ENCODE data around the gene DDX60. TPM values are rescaled to one million over a fixed set of nuclear protein-coding genes. Genes with fewer than 3 reads are reported as not detected.
"Not testable (repeated sequence)": the region's sequence is repeated elsewhere in the genome, so short reads cannot be mapped to it uniquely, and the experiment has no call there.

DDX60 gene
- total RNA-seq, 4 donors from 2014 or later: 4.6 to 24.3 (median 13.8) TPM

DNA sequence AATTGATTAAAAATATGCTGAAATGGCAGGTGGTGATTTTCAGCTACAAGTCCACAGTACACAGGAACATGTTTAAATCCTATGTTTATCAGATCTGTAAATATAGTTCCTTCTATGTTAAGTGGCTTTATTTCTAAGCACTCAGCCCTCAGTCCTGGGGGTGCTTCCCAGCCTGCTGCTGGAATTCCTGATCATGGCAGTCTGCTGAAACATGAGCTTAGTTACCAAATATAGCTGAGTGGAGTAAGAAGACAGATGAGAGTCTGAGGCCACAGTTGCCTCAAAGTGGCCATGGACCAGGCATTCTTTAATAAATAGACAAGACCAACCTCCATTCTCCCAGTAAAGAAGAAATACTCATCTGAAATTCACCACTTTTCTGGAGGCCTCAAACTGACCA, 17.1 kb upstream of the DDX60 start:
- no peaks in the 10 kb centered on the region for H3K27me3 ChIP-seq
- no peaks in the 10 kb centered on the region for H3K36me3 ChIP-seq
- no peak for ATAC-seq
- H3K9me3 ChIP-seq: no peaks in the 10 kb centered on the region
- no peak overlapping the region for H3K4me3 ChIP-seq
- no peak overlapping the region for H3K27ac ChIP-seq
- TF ChIP-seq POLR2AphosphoS5 (IDR thresholded peaks at IDR 0.05) (no peak), POLR2A (IDR thresholded peaks at IDR 0.05) (no peak), CTCF (IDR thresholded peaks at IDR 0.05) (no peak), EP300 (IDR thresholded peaks at IDR 0.05) (no peak)
- no peaks in the 10 kb centered on the region for H3K4me1 ChIP-seq

DNA sequence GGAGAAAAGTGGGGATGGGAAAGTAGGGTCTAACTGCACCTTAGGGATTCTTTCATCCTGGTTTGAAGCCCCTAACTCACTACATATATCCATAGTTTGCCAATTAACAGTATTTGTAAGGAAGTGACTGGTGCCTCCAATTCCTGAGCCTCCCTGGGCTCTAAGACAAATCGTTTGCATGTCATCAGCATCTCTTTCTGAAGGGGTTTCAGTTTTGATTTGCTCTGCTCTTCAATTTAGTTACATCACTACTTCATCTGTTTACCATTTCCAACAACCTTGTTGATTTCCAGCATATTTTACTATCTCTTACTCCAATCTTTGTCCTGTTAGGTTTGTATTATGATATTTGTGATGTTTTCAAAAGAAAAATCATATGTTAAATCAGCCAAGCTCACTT, 15.5 kb upstream of the DDX60 start:
- no peak overlapping the region for H3K27ac ChIP-seq
- 25 to 44% methylated on average over 1 of the region's 1 CpG for WGBS, 2 donors (ENCODE audit: low coverage in 1 of 2)
- H3K9me3 ChIP-seq: no peaks in the 10 kb centered on the region
- no peaks in the 10 kb centered on the region for H3K36me3 ChIP-seq
- TF ChIP-seq EP300 (IDR thresholded peaks at IDR 0.05) (no peak), CTCF (IDR thresholded peaks at IDR 0.05) (no peak)
- no peaks in the 10 kb centered on the region for H3K27me3 ChIP-seq
- no peak overlapping the region for H3K4me3 ChIP-seq
- no peaks in the 10 kb centered on the region for H3K4me1 ChIP-seq
- no peak for ATAC-seq

DNA sequence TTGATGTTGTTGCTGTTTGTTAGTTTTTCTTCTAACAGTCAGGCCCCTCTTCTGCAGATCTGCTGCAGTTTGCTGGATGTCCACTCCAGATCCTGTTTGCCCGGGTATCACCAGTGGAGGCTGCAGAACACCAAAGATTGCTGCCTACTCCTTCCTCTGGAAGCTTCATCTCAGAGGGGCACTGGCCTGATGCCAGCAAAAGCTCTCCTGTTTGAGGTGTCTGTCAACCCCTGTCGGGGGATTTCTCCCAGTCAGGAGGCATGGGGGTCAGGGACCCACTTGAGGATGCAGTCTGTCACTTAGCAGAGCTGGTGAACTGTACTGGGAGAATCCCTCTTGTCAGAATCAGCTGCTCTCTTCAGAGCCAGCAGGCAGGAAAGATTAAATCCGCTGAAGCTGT, 12.0 kb upstream of the DDX60 start:
- H3K4me3 ChIP-seq, H3K27me3 ChIP-seq, H3K36me3 ChIP-seq, ATAC-seq, H3K27ac ChIP-seq, H3K4me1 ChIP-seq, H3K9me3 ChIP-seq: not testable (repeated sequence)
- WGBS, 2 donors (ENCODE audit: low coverage in 1 of 2): 50 to 80% methylated on average over 1 to 2 of the region's 3 CpGs

GRCh38 chr4:168325591-168325990, 7.0 kb upstream of the DDX60 start:
- 71 to 86% methylated on average over 4 of the region's 4 CpGs for WGBS, 2 donors (ENCODE audit: low coverage in 1 of 2)
- Histone ChIP-seq H3K27ac (no peak overlapping the region), H3K36me3 (no peaks in the 10 kb centered on the region), H3K4me1 (no peaks in the 10 kb centered on the region), H3K9me3 (no peaks in the 10 kb centered on the region), H3K27me3 (no peaks in the 10 kb centered on the region), H3K4me3 (no peak overlapping the region)
- no peak for ATAC-seq
- TF ChIP-seq POLR2AphosphoS5 (IDR thresholded peaks at IDR 0.05): no peak
- TF ChIP-seq POLR2A (IDR thresholded peaks at IDR 0.05): no peak
- no peak for TF ChIP-seq CTCF (IDR thresholded peaks at IDR 0.05)
- no peak for TF ChIP-seq EP300 (IDR thresholded peaks at IDR 0.05)

DNA sequence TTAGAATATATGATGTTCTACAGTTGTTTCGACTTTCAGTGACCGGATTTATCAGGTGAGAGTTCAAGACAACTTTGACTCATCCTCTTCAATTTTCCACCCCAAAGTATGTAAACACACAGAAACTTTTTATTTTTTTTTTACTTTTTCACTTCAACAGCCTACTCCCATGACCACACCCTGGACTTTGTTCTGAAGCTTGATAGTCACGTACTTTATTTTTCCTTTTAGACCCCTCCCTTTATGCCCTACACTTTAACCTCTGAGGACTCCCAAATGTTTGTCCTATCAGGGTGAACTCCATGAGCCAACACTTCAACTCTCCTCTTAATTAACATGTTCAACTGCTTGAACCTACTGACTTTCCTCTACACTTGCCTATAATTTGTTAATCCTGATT, 2.5 kb upstream of the DDX60 start:
- no peak for ATAC-seq
- H3K4me3 ChIP-seq: no peak overlapping the region
- 78 to 89% methylated on average over 3 of the region's 3 CpGs for WGBS, 2 donors (ENCODE audit: low coverage in 1 of 2)

More for the DNA sequence above, 2.5 kb upstream of the DDX60 start:
- Histone ChIP-seq H3K27ac (no peak overlapping the region), H3K4me1 (peaks cover 0 to 22% (median 2%) of the 10 kb centered on the region in 3 donors), H3K9me3 (no peaks in the 10 kb centered on the region), H3K27me3 (no peaks in the 10 kb centered on the region), H3K36me3 (no peaks in the 10 kb centered on the region)
- no peak for TF ChIP-seq POLR2AphosphoS5 (IDR thresholded peaks at IDR 0.05)
- TF ChIP-seq EP300 (IDR thresholded peaks at IDR 0.05): no peak
- TF ChIP-seq POLR2A (IDR thresholded peaks at IDR 0.05): no peak
- TF ChIP-seq CTCF (IDR thresholded peaks at IDR 0.05): no peak
